Measurements from ENCODE around the gene ATP5F1D.
A peak's percentile ranks its signal among the peaks of the same experiment; 100 is the strongest.

ATP5F1D gene

GRCh38 chr19:1271528-1272422, 30.2 kb downstream of the ATP5F1D start:
- DNase-seq, result no peak

GRCh38 chr19:1272423-1273262, 31.1 kb downstream of the ATP5F1D start:
- no peak for DNase-seq

GRCh38 chr19:1273263-1274041, 31.9 kb downstream of the ATP5F1D start:
- DNase-seq, result no peak

GRCh38 chr19:1274081-1274851, 32.7 kb downstream of the ATP5F1D start:
- no peak for DNase-seq

GRCh38 chr19:1274852-1275259, 33.3 kb downstream of the ATP5F1D start:
- no peak for DNase-seq

GRCh38 chr19:1275260-1275975, 33.9 kb downstream of the ATP5F1D start, which contains the start of gene FAM174C:
Gene FAM174C (plus strand): TSS chr19:1275530. CDS start chr19:1275550, 20 bp downstream.
- peak; percentile 94 for DNase-seq

- no peak for DNase-seq
Measured at GRCh38 chr19:1275976-1276627, 34.6 kb downstream of the ATP5F1D start.

- no peak for DNase-seq
Measured at GRCh38 chr19:1276628-1277022, 35.1 kb downstream of the ATP5F1D start.

- DNase-seq, result no peak
Measured at GRCh38 chr19:1277061-1277460, 35.5 kb downstream of the ATP5F1D start.

- no peak for DNase-seq
Measured at GRCh38 chr19:1278074-1278473, 36.5 kb downstream of the ATP5F1D start.

- no peak for DNase-seq
Measured at GRCh38 chr19:1278713-1279660, 37.4 kb downstream of the ATP5F1D start.

- DNase-seq, result peak; percentile 24
Measured at GRCh38 chr19:1279782-1280341, 38.3 kb downstream of the ATP5F1D start.

GRCh38 chr19:1280636-1281568, 39.4 kb downstream of the ATP5F1D start:
- no peak for DNase-seq

GRCh38 chr19:1281569-1282287, 40.2 kb downstream of the ATP5F1D start:
- no peak for DNase-seq

- no peak for DNase-seq
Measured at GRCh38 chr19:1282588-1283206, 41.1 kb downstream of the ATP5F1D start.

GRCh38 chr19:1283207-1283916, 41.8 kb downstream of the ATP5F1D start:
- no peak for DNase-seq
